K562 (cell line): ENCODE measurements around the gene TUT4. TPM values are rescaled to one million over a fixed set of nuclear protein-coding genes. Genes with fewer than 3 reads are reported as not detected.
A peak's percentile ranks its signal among the peaks of the same experiment; 100 is the strongest.

ENCODE experiments used
- CBFA2T3 ChIP-seq: fragments of 450-650 bp; IDR thresholded peaks from 2 replicates; pipeline ENCODE4 v1.6.1; 2017
- CHCHD3 ChIP-seq: fragments of 250-450 bp; sonication (Bioruptor Pico); IDR thresholded peaks from 2 replicates; pipeline ENCODE4 v2.1.2; 2022; ENCODE audit warnings: mild to moderate bottlenecking
- ETV6 ChIP-seq, 3 experiments: fragments of 150-350 bp in 1 of 3; sonication (generic) in 1 of 3; formaldehyde crosslinking in 1 of 3; IDR thresholded peaks; 2 replicates each; pipeline versions ENCODE4 v1.6.1 to v1.8.0; 2014 to 2022; ENCODE audit warnings: borderline replicate concordance in 2 of 3, low read depth in 2 of 3, antibody characterized with exemption in 1 of 3, low read length in 1 of 3, mild to moderate bottlenecking in 1 of 3, missing genetic modification reagents in 1 of 3
- HMGN3 ChIP-seq: IDR thresholded peaks from 2 replicates; pipeline ENCODE4 v1.6.1; 2011; ENCODE audit warnings: borderline replicate concordance, low read depth, mild to moderate bottlenecking, mixed read lengths, low read length; ENCODE audit not compliant: insufficient read length; ENCODE audit errors: extremely low read depth
- NFIC ChIP-seq: fragments of 450-650 bp; IDR thresholded peaks from 2 replicates; pipeline ENCODE4 v1.6.1; 2017; ENCODE audit warnings: mild to moderate bottlenecking, inconsistent platforms
- NFIX ChIP-seq: fragments of 250-450 bp; sonication (Bioruptor Pico); IDR thresholded peaks from 2 replicates; pipeline ENCODE4 v1.4.0; 2020; ENCODE audit warnings: low read depth, mild to moderate bottlenecking, moderate library complexity
- NR3C1 ChIP-seq: sonication (generic); formaldehyde crosslinking; IDR thresholded peaks from 2 replicates; pipeline ENCODE4 v1.8.1; 2022; ENCODE audit warnings: missing genetic modification reagents
- RAD51 ChIP-seq: fragments of 450-650 bp; IDR thresholded peaks from 2 replicates; pipeline ENCODE4 v1.7.1; 2016; ENCODE audit warnings: low read depth, mild to moderate bottlenecking, borderline replicate concordance
- RBM17 ChIP-seq: fragments of 200-400 bp; formaldehyde crosslinking; IDR thresholded peaks from 2 replicates; pipeline ENCODE4 v1.6.1; 2017; ENCODE audit warnings: low read depth, mild to moderate bottlenecking, low read length, borderline replicate concordance
- SMAD1 ChIP-seq: fragments of 150-350 bp; IDR thresholded peaks from 2 replicates; pipeline ENCODE4 v1.6.1; 2014; ENCODE audit warnings: low read length, low read depth; ENCODE audit not compliant: partially characterized antibody
- THRA ChIP-seq: fragments of 450-650 bp; IDR thresholded peaks from 2 replicates; pipeline ENCODE4 v1.6.1; 2017; ENCODE audit warnings: mild to moderate bottlenecking, moderate library complexity
- ZMIZ1 ChIP-seq, 2 experiments: fragments of 150-350 bp in 1 of 2; IDR thresholded peaks; 2 replicates each; pipeline ENCODE4 v1.6.1; 2012 to 2016; ENCODE audit warnings: low read depth in 2 of 2, low read length in 2 of 2, mild to moderate bottlenecking in 1 of 2, moderate library complexity in 1 of 2
- ZNF518B ChIP-seq: fragments of 250-450 bp; sonication (Bioruptor Pico); IDR thresholded peaks from 2 replicates; pipeline ENCODE4 v1.5.0; 2021; ENCODE audit warnings: mild to moderate bottlenecking, moderate library complexity
- ZNF764 ChIP-seq: fragments of 250-450 bp; sonication (Bioruptor Pico); IDR thresholded peaks from 2 replicates; pipeline ENCODE4 v1.4.0; 2020; ENCODE audit warnings: low read depth, mild to moderate bottlenecking, moderate library complexity
- polyA plus RNA-seq, 8 experiments: library from polyadenylated mRNA; depleted of rRNA in 4 of 8; stranded (reverse) in 5 of 8; unstranded in 3 of 8; fragments of >200 nt; fragmentation: Nextera tagmentation in 2 of 8; fragmentation: Illumina TruSeq in 1 of 8; extraction: Ambion mirVana in 2 of 8; extraction: Trizol in 1 of 8; gene quantifications; 2 replicates each; pipeline versions ENCODE4 v1.2.1 to v1.2.3, GENCODE V29; 2011 to 2014; ENCODE audit warnings: inconsistent platforms in 1 of 8, missing spikeins in 1 of 8
- total RNA-seq, 7 experiments: library from RNA; depleted of rRNA in 6 of 7; stranded (reverse); fragments of >200 nt in 6 of 7; fragmentation: Illumina TruSeq in 2 of 7; extraction: Trizol in 2 of 7; gene quantifications; 2 replicates each; pipeline versions ENCODE4 v1.2.1 to v1.2.3, GENCODE V29; 2011 to 2021; ENCODE audit warnings: low replicate concordance in 1 of 7

TUT4 gene
- total and polyA plus RNA-seq, 9 of the 15 experiments (the other 6 are each of a cell fraction or from before 2014, with no cell fraction given), result 15.8 to 53.5 (median 36.7) TPM

- TF ChIP-seq SMAD1 (peak; percentile 86), CHCHD3 (no peak), RBM17 (no peak), ZNF764 (CRISPR knock-in tag) (no peak), NFIX (CRISPR knock-in tag) (peak; percentile 100), NFIC (peak; percentile 100), HMGN3 (no peak), RAD51 (no peak), THRA (no peak), ETV6 (IDR thresholded peaks at IDR 0.05; ENCODE audit: borderline replicate concordance in 1 of 2, low read depth in 2 of 2, low read length in 1 of 2) (no peak), ETV6 (CRISPR knock-in tag; IDR thresholded peaks at IDR 0.05; ENCODE audit: borderline replicate concordance) (no peak), ZNF518B (CRISPR knock-in tag) (no peak), CBFA2T3 (no peak), ZMIZ1 (IDR thresholded peaks at IDR 0.05; ENCODE audit: low read depth in 2 of 2, low read length in 2 of 2) (no peak), NR3C1 (CRISPR knock-in tag) (no peak)
Observed at GRCh38 chr1:52502789-52503188, 50.1 kb downstream of the TUT4 start (continued).
